Measurements from ENCODE around the gene CRHR1.

Gene CRHR1

DNA sequence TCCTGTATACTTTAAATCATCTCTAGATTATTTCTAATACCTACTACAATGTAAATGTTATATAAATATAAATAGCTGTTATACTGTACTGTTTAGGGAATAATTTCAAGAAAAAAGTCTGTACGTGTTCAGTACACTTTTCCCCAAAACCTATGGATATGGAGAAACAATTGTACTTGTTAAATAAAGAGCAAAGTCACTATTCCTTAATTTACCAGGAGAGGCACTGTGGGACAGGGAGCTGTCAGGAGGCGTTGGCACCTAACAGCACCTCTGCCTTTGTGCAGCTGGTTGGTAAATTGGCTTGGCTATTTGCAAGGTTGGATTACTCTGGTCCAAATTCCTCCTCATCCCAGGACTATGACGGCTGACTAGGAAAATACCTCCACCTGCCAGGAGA, 28.0 kb downstream of the CRHR1 start:
- DNase-seq (ENCODE audit: low read depth) = no peak
- TF ChIP-seq, protein P1, sequence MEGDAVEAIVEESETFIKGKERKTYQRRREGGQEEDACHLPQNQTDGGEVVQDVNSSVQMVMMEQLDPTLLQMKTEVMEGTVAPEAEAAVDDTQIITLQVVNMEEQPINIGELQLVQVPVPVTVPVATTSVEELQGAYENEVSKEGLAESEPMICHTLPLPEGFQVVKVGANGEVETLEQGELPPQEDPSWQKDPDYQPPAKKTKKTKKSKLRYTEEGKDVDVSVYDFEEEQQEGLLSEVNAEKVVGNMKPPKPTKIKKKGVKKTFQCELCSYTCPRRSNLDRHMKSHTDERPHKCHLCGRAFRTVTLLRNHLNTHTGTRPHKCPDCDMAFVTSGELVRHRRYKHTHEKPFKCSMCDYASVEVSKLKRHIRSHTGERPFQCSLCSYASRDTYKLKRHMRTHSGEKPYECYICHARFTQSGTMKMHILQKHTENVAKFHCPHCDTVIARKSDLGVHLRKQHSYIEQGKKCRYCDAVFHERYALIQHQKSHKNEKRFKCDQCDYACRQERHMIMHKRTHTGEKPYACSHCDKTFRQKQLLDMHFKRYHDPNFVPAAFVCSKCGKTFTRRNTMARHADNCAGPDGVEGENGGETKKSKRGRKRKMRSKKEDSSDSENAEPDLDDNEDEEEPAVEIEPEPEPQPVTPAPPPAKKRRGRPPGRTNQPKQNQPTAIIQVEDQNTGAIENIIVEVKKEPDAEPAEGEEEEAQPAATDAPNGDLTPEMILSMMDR (conservative IDR thresholded peaks at IDR 0.05; ENCODE audit: low read depth, low read length) = peak; percentile 13
- no peak overlapping the region for H3K4me3 ChIP-seq (ENCODE audit: low read length)

DNA sequence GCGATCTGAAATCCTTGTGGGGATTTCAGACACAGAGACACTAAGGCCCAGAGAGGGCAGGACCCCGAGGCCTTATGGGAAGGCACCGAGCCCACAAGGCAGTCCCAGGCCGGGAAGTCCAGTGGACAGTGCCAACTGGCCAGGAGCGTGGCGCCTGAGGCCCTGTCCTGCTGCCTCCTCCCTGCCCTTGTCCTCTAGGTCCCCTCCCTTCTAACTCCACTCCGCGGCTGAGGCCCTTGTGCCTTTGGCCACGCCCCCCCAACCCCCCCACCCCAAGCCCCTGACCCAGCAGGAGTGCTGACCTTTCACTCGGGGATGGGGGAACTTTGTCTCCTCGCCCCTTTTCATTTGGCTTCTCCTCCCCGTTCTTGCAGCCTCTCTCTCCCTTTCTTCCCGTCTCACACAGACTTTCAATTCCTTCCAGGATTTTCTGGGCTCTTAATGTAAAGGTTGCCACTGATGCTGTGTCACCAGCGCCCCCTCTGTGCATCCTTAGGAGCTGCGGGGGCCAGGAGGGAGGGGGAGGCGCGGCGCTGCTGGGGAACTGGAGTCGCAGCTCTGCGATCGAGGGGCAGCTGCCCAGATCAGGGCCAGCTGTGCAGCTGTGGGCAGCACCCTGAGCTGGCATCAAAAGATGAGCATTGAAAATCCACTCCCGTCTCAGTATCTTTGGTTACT, 29.1 kb downstream of the CRHR1 start:
- TF ChIP-seq, protein P1 (conservative IDR thresholded peaks at IDR 0.05; ENCODE audit: low read depth, low read length) = peak; percentile 55
- no peak for DNase-seq (ENCODE audit: low read depth)
- no peak overlapping the region for H3K4me3 ChIP-seq (ENCODE audit: low read length)

GRCh38 chr17:45814622-45815606, 30.8 kb downstream of the CRHR1 start:
- TF ChIP-seq, protein P1 (conservative IDR thresholded peaks at IDR 0.05; ENCODE audit: low read depth, low read length) = no peak
- no peak for DNase-seq (ENCODE audit: low read depth)
- no peak overlapping the region for H3K4me3 ChIP-seq (ENCODE audit: low read length)

- TF ChIP-seq, protein P1 (conservative IDR thresholded peaks at IDR 0.05; ENCODE audit: low read depth, low read length) = no peak
- DNase-seq (ENCODE audit: low read depth) = no peak
- H3K4me3 ChIP-seq (ENCODE audit: low read length) = no peak overlapping the region
These were observed 31.6 kb downstream of the CRHR1 start for GRCh38 chr17:45815752-45816151.

GRCh38 chr17:45818041-45818440, 33.9 kb downstream of the CRHR1 start:
- H3K4me3 ChIP-seq (ENCODE audit: low read length) = no peak overlapping the region
- TF ChIP-seq, protein P1 (conservative IDR thresholded peaks at IDR 0.05; ENCODE audit: low read depth, low read length) = no peak
- DNase-seq (ENCODE audit: low read depth) = no peak

DNA sequence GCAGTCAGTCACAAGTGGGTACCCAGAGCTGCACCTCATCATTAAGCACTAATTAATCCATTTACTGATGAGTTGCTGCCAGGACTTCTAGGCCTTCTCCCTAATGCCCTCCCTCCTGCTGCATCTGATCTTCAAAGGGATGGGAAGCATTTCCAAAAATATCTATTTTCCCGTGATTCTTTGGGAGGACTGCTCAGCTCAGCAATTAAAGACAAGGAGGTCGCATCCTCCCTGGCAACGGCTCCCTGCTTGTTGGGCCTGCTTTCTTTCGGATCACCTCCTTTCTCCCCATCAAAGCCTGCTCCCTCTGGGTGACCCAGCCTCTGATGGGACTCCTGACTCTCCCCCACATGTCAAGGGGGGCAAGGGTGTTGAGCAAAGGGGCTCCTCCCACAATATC, 34.6 kb downstream of the CRHR1 start:
- TF ChIP-seq, protein P1 (conservative IDR thresholded peaks at IDR 0.05; ENCODE audit: low read depth, low read length) = no peak
- no peak for DNase-seq (ENCODE audit: low read depth)
- H3K4me3 ChIP-seq (ENCODE audit: low read length) = no peak overlapping the region

Measured in retinal pigment epithelial cell (primary cell).